ENCODE data around the gene CSMD2. TPM values are rescaled to one million over a fixed set of nuclear protein-coding genes. Genes with fewer than 3 reads are reported as not detected.

Gene CSMD2
- total and polyA plus RNA-seq, 2 of the 8 experiments (the other 6 are each of a cell fraction or from before 2014, with no cell fraction given): 7.0 to 14.7 TPM

DNA sequence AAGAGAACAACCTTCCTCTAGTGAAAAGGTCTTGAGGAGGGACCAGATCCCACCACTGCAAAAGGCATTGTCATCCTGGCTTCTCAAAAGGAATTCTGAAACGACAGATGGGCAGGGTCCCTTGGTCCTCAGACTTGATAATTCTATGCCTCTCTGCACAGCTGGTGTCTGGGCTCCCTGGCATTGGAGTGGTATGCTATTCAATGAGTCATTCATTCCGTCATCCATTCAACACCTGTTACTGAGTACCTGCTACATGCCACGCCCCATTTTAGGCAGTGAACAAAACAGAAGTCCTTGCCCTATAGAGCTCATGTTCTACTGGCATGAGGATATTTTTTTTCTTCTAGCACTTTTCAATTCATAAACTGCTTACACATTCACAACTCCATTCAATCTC is 347.0 kb downstream of the CSMD2 start:
- Histone ChIP-seq H3K4ac (replicated peaks; ENCODE audit: insufficient read length, low read depth, low read length) (no peak overlapping the region), H2AFZ (ENCODE audit: low read length) (no peak overlapping the region), H3K14ac (ENCODE audit: insufficient read length) (no peak overlapping the region), H2BK15ac (ENCODE audit: low read length) (no peak overlapping the region), H3K23ac (ENCODE audit: insufficient read length) (no peak overlapping the region), H3K9ac (replicated peaks in 1 of 4; ENCODE audit: extremely low read depth in 1 of 4, low read depth in 3 of 4, low read length in 3 of 4) (no peak overlapping the region), H3K56ac (replicated peaks; ENCODE audit: insufficient read length, low read depth, low read length) (no peak overlapping the region), H3K79me1 (ENCODE audit: low read depth, low read length) (no peaks in the 10 kb centered on the region), H4K8ac (ENCODE audit: extremely low read depth, insufficient read depth, low read length) (no peak overlapping the region), H3K9me3 (ENCODE audit: insufficient read depth in 2 of 2, low read depth in 1 of 2, low read length in 1 of 2) (no peaks in the 10 kb centered on the region), H3K36me3 (ENCODE audit: control insufficient read depth in 2 of 4, insufficient read depth in 4 of 4, low read length in 3 of 4) (peaks cover 0 to 3% (median 0%) of the 10 kb centered on the region in 4 experiments; a peak in 1 of 8 replicates), H3K79me2 (ENCODE audit: control insufficient read depth in 1 of 2, insufficient read depth in 2 of 2, low read length in 2 of 2) (no peaks in the 10 kb centered on the region), H4K91ac (replicated peaks; ENCODE audit: insufficient read length, low read length) (no peak overlapping the region), H3K4me3 (ENCODE audit: extremely low read depth in 1 of 4, insufficient read depth in 2 of 4, low read depth in 3 of 4, low read length in 4 of 4) (no peak overlapping the region), H2AK5ac (ENCODE audit: low read depth, low read length) (no peak overlapping the region), H3K18ac (ENCODE audit: extremely low read depth, low read length) (no peak overlapping the region), H3K27ac (ENCODE audit: low read depth, low read length) (no peak overlapping the region), H3K23me2 (ENCODE audit: low read depth, low read length) (no peaks in the 10 kb centered on the region), H4K5ac (ENCODE audit: insufficient read length, low read depth, low read length) (no peak overlapping the region), H4K20me1 (replicated peaks in 1 of 2; ENCODE audit: control insufficient read depth in 1 of 2, insufficient read depth in 2 of 2, low read length in 2 of 2) (no peaks in the 10 kb centered on the region), H2BK120ac (replicated peaks; ENCODE audit: low read depth, low read length) (no peak overlapping the region), H2BK20ac (ENCODE audit: low read length) (no peak overlapping the region), H3K27me3 (replicated peaks in 1 of 4; ENCODE audit: control insufficient read depth in 3 of 4, extremely low read depth in 1 of 4, insufficient read depth in 3 of 4, low read length in 3 of 4) (no peaks in the 10 kb centered on the region), H3K4me1 (replicated peaks in 1 of 4; ENCODE audit: control insufficient read depth in 3 of 4, insufficient read depth in 4 of 4, low read length in 3 of 4) (no peaks in the 10 kb centered on the region), H2BK12ac (ENCODE audit: low read depth, low read length) (no peak overlapping the region), H2BK5ac (ENCODE audit: low read depth, low read length) (no peak overlapping the region), H3K4me2 (ENCODE audit: insufficient read depth in 1 of 2, low read depth in 2 of 2, low read length in 2 of 2) (no peak overlapping the region)
- FAIRE-seq (no peak), DNase-seq (ENCODE audit: low read depth in 1 of 2, low spot score in 2 of 2) (no peak)
- WGBS, 2 experiments (ENCODE audit: extremely low coverage in 1 of 2, insufficient coverage in 1 of 2, insufficient read length in 1 of 2, insufficient replicate concordance in 2 of 2, low coverage in 1 of 2, low lambda C conversion rate in 2 of 2, missing lambda C conversion rate in 1 of 2): 89% methylated on average over 3 of the region's 3 CpGs; no CpG with 5 or more reads in 1 of the 2 experiments
- CTCF ChIA-PET (ENCODE audit: partially characterized antibody): no interaction called here
- POLR2A ChIA-PET (ENCODE audit: partially characterized antibody): no interaction called here
- TF ChIP-seq TEAD4 (IDR thresholded peaks at IDR 0.05; ENCODE audit: low read depth, low read length): no peak
- no peak for TF ChIP-seq POLR2A (IDR thresholded peaks at IDR 0.05; ENCODE audit: control extremely low read depth in 1 of 2, low read depth in 2 of 2, low read length in 2 of 2)
- TF ChIP-seq NANOG (IDR thresholded peaks at IDR 0.05; ENCODE audit: insufficient read depth, low read depth, low read length, poor library complexity, severe bottlenecking): no peak
- no peak for TF ChIP-seq KDM1A (IDR thresholded peaks at IDR 0.05; ENCODE audit: borderline replicate concordance, low read length)
- no peak for TF ChIP-seq RXRA (IDR thresholded peaks at IDR 0.05; ENCODE audit: insufficient read depth, low read depth, low read length)
- no peak for TF ChIP-seq NRF1 (IDR thresholded peaks at IDR 0.05; ENCODE audit: low read depth, low read length)
- TF ChIP-seq SIX5 (IDR thresholded peaks at IDR 0.05; ENCODE audit: low read depth, low read length): no peak
